Measurements from ENCODE around the gene MIER1. TPM values are rescaled to one million over a fixed set of nuclear protein-coding genes. Genes with fewer than 3 reads are reported as not detected.

MIER1 gene
- total RNA-seq, 4 donors from 2014 or later, result 25.1 to 59.9 (median 44.9) TPM

- intact Hi-C loops (cut with DNase I; ENCODE audit: low total_unique reads), result no loop called here
- Histone ChIP-seq H3K27ac (peak overlapping the region in 1 of 2 donors; percentile 20), H3K4me1 (peaks cover 0 to 5% of the 10 kb centered on the region in 2 donors), H3K9me3 (no peaks in the 10 kb centered on the region), H3K27me3 (no peaks in the 10 kb centered on the region), H3K36me3 (no peaks in the 10 kb centered on the region), H3K4me3 (no peak overlapping the region)
- DNase-seq, result no peak
- no peak for TF ChIP-seq POLR2A (IDR thresholded peaks at IDR 0.05)
- no peak for TF ChIP-seq CTCF (IDR thresholded peaks at IDR 0.05)
These were observed 106.5 kb downstream of the MIER1 start for GRCh38 chr1:67031121-67031858.

DNA sequence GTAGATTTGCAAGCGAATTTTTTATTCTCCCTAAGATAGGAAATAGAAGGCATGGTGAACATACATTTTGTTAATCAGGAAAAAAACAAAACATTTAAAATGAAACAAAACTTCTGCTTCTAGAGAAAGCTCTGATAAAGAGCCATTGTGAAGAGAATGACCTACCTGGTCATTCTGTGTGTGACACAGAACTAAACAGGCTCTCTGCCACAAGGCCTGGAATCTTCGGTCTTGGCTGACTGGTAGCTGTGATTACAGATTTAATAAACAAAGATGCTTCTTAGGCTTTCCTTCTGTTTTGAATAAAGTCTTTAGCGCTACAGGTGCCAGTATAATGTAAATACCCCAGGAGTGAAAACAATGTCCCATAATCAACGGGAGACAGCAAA lies 107.1 kb downstream of the MIER1 start:
- DNase-seq, result no peak
- Histone ChIP-seq H3K9me3 (no peaks in the 10 kb centered on the region), H3K4me3 (no peak overlapping the region), H3K27me3 (no peaks in the 10 kb centered on the region), H3K4me1 (peaks cover 0 to 5% of the 10 kb centered on the region in 2 donors), H3K36me3 (no peaks in the 10 kb centered on the region), H3K27ac (peak overlapping the region in 1 of 2 donors; percentile 20)
- intact Hi-C loops (cut with DNase I; ENCODE audit: low total_unique reads), result no loop called here
- TF ChIP-seq CTCF (IDR thresholded peaks at IDR 0.05) (no peak), POLR2A (IDR thresholded peaks at IDR 0.05) (no peak)

Other genes with a start within 250 kb of the MIER1 start
- gene DYNLT5, start 172.5 kb upstream of the MIER1 start, total RNA-seq, result 1 to 10 TPM in 2 of 4 donors, not detected in 2; 1.3 to 1.5 TPM
- gene INSL5, start 123.7 kb upstream of the MIER1 start, total RNA-seq, result not detected
- gene DNAI4, start 134 bp upstream of the MIER1 start, total RNA-seq, result 10 to 100 TPM; 30.6 to 99.5 (median 55.4) TPM
- 10 to 100 TPM in 2 of 4 donors, 1 to 10 TPM in 2; 5.0 to 21.8 (median 8.8) TPM for gene SLC35D1, start 129.2 kb downstream of the MIER1 start, total RNA-seq
- gene C1orf141, start 210.0 kb downstream of the MIER1 start, total RNA-seq, result not detected
- under 1 TPM in 1 of 4 donors, not detected in 3; 0.21 TPM for gene IL23R, start 241.5 kb downstream of the MIER1 start, total RNA-seq